Hindlimb muscle (tissue), 1 donor: ENCODE results near the gene IRS2. TPM values are rescaled to one million over a fixed set of nuclear protein-coding genes. Genes with fewer than 3 reads are reported as not detected.

Experiments
- DNase-seq: peaks from one replicate; pipeline ENCODE4 v3.0.0-alpha.2; 2013
- polyA plus RNA-seq: library from polyadenylated mRNA; unstranded; fragments of 120-200 nt; gene quantifications from one replicate; pipeline ENCODE4 v1.2.1, GENCODE V29; 2013; ENCODE audit not compliant: insufficient read length

The IRS2 gene
- polyA plus RNA-seq, 1 donor, result 3.6 TPM

DNA sequence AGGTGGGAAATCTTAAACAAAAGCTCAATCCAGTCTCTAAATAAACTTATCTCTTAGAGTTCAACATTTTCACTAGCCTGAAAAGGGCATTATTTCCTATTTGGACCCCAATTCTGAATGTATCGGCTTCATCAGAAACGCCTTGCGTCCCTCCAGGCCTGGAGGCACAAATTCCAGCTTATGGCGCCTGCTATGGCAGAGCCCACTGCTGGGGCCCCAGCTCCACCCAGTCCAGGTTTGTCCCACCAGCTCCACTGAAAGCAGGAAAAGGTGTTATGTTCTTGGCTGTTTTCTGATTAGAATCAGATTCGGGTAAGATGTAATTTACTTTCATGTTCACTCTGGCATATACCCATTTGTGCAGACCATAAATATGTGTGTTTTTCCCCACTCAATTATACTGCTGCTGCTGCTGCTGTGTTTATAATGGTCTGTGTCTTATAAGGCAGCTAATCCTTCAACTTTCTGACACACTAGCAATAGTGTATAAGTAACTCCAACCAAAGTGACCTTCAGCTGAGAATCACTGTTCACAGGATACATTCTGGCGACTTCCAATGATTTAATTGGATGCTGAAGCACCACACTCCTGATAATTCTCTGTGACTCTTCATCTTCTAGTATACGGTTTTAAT lies 6.4 kb downstream of the IRS2 start:
- no peak for DNase-seq

- no peak for DNase-seq
Observed at GRCh38 chr13:109779074-109779473, 7.3 kb downstream of the IRS2 start.

DNA sequence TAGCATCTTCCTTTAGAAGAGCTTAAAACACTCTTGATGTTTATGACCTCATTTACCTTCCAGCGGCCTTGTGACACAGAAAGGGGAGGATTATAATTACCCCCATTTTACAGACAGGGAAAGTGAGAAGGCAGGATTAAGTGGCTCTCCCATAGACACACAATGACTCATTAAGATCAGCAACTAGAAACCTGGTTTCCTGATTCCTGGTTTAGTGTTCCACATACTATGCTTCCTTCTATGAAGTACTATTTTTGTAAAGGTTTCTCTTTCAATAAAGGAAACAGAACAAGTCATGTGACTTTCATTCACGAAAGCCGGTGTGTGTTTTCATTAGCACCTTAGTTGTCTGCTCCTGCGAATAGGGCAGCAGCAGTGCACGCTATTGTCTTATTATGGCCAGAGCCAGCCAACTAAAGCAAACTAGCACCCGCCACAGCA lies 8.3 kb downstream of the IRS2 start:
- no peak for DNase-seq

DNA sequence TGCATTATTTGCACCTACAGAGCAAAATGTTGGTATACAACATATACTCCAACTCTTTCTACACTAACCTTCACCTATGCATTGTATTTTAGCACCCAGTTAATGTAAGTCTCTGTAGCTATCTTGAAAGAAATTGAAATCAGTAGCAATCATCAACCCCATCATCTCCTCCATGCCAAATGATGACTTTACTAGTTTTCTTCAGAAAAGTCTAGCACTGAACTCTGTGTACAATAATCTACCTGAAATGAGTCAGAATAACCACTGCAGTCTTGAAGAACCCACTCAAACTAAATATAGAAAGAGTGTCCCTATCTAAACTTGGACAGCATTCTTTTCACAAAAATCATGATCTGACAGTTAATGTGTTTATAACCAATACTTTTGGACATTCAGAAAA lies 9.8 kb downstream of the IRS2 start:
- no peak for DNase-seq

DNA sequence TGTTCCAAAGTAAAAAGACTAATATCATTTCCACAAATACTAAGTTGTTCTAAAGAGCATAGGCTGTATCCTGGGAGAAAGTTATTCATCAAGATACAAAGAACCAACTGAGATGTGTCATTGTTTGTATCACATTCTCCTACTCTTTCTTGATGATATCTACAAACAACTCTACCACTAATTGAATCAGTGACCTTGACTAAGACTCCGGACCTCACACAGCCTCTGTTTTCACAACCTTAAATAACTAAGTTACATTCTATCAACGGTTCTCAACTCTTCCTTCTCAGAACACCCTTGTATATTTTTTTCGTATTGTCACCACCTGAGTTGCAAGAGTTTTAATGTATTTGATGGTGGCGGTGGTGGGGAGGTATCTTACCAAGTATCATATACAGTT lies 12.6 kb downstream of the IRS2 start:
- DNase-seq, result no peak

DNA sequence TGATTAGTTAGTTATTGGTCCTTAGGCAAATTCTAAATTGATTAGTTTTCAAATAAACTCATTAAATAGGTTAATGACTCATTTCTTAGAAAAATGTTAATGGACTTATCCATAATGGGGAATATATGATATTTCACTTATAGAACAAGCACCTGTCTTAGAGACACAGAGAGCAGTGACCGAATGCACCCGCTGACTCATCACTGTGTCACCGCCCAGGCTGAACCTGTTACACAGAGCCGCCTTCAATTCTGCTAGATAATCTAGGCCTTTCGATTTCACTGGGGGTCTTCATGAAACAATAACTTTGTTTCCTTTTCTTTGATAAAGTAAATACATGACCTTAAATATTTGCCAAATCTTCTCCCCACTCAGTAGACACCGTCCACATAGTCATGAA lies 13.1 kb downstream of the IRS2 start:
- DNase-seq, result no peak

DNA sequence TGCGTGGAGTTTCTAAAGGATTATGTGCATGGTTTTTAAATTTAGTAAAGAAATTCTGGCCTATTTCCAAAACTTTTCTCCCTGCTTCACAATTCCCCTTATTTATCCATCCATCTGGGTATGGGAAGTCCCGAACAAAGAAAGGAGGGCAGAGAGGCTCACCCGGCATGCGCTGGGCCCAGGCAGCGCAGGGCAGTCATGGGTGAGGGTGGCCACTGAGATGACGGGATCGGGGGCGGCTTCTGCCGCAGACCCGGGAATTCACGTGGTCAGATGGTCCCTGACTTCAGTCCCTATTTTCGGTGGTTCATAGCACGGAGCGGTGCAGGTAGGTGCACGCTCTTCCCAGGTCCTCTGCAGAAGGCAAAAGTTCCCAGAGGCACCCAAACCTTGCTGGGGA lies 14.5 kb downstream of the IRS2 start:
- no peak for DNase-seq

- DNase-seq, result no peak
Observed at GRCh38 chr13:109770436-109770835, 15.9 kb downstream of the IRS2 start.

DNA sequence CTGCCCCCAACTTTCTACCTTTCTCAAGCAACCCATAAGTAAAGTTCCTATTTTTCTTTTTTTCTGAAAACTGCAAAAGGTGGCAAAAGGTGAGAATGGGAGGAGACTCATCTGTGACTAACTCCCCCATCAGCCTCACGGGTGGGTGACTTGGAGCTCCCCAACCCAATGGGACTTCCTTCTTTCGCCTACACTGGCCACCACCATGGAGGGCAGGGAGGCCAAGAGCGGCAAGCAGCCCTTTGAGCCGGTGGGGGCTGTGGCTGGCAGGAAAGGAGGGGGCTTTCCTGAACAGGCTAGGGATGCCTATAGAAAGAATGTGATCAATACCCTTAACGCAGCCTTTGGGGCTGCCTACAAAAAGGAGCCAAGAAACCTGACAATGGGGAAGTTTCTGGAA lies 16.5 kb downstream of the IRS2 start:
- no peak for DNase-seq

- DNase-seq, result no peak
Observed at GRCh38 chr13:109769275-109769674, 17.1 kb downstream of the IRS2 start.

DNA sequence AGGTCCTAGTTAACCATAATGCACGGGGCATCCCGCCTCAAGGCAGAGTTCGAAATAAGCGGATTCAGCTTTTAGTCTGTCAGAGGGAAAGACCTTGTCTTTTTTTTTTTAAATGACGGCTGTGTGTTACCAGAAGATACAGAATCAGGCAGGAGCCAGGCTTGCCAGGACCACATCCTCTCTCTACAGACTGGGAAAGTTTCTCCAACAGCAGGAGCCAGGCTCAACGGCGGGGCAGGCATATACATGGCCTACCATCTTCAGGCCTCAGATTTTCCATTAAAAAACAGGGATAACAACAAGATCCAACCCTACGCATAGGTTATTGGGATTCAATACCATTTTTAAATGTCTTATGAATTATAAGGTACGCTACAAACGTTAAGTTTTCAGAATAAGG lies 17.8 kb downstream of the IRS2 start:
- DNase-seq, result no peak

DNA sequence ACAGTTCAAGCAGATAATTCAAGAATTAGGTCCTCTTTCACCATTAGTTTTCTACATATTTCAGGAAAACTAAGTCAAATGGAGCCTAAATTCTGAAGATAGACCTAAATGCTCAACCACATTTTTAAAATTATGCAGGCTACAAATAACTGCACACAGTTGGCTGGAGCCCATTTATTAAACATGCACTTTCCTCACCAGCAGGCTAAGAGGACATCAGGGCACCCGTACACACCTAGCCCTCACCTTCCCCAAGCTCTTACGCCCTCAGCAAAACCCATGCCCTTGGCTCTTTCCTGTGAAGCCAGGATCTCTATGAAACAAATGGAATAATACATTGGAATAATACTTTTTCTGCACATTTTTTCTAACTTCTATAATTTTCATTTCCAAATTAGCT lies 18.2 kb downstream of the IRS2 start:
- DNase-seq, result no peak

- DNase-seq, result no peak
Observed at GRCh38 chr13:109767023-109767422, 19.4 kb downstream of the IRS2 start.

GRCh38 chr13:109764470-109765291 lies 21.7 kb downstream of the IRS2 start:
- DNase-seq, result no peak

- no peak for DNase-seq
Observed at GRCh38 chr13:109764045-109764444, 22.3 kb downstream of the IRS2 start.

GRCh38 chr13:109762791-109763190 lies 23.6 kb downstream of the IRS2 start:
- DNase-seq, result no peak

- no peak for DNase-seq
Observed at GRCh38 chr13:109761695-109762094, 24.7 kb downstream of the IRS2 start.

DNA sequence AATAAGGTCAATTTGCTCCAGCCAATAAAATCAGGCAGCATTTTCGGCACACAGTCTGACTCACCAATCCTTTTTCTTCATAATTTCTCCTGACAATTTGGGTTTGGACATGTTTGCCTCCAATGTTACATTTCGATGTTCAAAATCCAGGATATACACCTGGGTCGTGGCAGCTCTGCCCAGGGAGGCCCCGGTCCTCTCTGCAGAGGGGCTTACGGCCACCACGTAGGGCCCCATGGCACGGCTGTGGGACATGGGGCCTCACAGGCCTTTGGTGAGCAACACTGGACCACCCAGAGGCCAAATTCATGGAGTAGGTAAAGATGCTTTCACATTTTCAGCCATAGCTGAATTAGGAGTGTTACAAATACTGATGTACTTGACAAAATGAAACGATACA lies 25.4 kb downstream of the IRS2 start:
- DNase-seq, result no peak

DNA sequence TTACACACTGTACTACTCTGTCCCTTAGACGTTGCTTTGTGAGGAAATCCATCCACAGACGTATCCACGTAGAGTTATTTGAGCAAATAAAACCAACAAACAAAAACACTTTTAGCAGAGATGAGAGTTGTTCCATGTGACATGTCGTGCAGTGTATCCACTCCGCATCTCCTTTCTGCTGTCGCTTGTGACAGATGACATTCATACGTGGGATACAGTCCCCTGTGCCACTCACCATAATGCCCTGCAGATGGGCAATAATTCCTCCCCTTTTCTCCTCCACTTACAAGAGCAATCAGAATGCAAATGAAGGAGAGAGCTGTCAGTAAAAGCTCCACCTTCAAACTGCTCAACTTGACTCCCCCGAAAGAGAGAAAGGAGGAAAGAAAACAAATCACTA lies 26.0 kb downstream of the IRS2 start:
- no peak for DNase-seq

DNA sequence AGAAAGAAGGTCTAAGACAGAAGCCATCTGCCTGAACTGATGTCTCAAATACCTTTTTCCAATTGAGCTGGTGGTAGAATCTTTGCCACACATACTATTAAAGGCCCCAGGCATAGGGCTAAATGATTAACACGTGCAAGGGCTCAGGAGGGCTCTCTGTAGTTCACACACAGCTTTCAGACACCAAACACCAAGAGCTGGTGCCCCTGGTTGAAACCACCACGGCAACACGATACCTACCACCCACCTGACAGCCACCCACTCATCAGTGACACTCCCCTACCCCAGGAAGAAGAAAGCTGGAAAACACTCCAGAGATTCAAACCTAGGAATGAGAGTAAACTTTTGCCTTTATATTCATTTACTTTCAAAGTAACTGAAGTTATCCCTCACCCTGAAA lies 26.8 kb downstream of the IRS2 start:
- no peak for DNase-seq

DNA sequence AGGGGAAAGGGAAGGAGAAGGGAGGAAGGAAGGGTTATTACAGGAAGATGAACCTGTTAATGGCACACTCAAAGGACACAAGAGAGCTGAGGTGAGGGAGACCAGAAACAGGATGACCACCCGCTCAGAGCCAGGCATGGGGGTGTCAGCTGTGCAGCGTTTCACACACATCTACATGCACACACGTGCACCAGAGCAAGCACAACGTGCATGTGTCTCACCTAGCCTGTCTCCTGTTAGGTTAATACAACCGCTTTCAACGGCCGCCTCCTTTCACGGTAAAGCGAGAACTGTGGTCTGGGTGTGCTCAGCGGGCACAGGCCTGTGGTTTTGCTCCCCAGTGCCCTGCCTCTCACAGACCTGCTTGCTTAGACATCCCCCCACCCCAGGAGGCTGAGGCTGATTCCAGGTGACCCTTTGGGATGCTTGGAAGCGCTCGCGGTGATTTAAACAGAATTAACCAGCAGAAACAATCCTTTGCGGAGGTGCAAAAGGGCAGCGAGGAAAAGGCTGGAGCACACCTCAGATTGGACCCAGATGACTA lies 27.4 kb downstream of the IRS2 start:
- no peak for DNase-seq

DNA sequence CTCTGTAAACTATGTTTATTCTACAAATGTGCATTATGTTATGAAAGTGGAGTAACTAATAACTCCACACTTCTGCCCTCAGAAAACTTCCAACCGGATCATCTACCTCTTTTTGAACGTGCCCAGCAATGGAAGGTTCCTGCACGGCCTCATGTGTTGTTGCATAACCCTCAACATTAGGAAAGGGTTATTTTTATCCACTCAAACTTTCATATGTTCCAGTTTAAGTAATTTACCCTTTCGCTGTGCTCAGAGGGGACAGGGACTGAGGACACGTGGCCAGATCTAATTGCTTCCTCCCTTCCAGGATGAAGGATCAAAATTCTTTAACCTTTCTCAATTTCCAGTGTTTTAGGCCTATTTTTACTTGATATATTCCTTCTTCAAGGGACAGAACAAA lies 29.6 kb downstream of the IRS2 start:
- DNase-seq, result no peak

GRCh38 chr13:109755997-109756396 lies 30.4 kb downstream of the IRS2 start:
- DNase-seq, result no peak

- no peak for DNase-seq
Observed at GRCh38 chr13:109755551-109755950, 30.8 kb downstream of the IRS2 start.
